GM21825 (cell line): ENCODE results near the gene PRSS3.
"Not testable (repeated sequence)": the region's sequence is repeated elsewhere in the genome, so short reads cannot be mapped to it uniquely, and the experiment has no call there.

ENCODE experiments used
- ATAC-seq: cut with Tn5 transposase; IDR thresholded peaks from one replicate; pipeline ENCODE4 v1.9.1; 2021; ENCODE audit warnings: mild to moderate bottlenecking, moderate library complexity; ENCODE audit not compliant: unreplicated experiment

The PRSS3 gene

GRCh38 chr9:33795281-33795680 lies at the start of gene PRSS3:
PRSS3 (plus strand) TSS chr9:33795561; CDS start chr9:33795574, 13 bp downstream.
- ATAC-seq = no peak

- no peak for ATAC-seq
Measured at GRCh38 chr9:33748633-33749304, 46.6 kb upstream of the PRSS3 start.

GRCh38 chr9:33749305-33749654 lies 46.1 kb upstream of the PRSS3 start:
- not testable (repeated sequence) for ATAC-seq

- ATAC-seq = no peak
Measured at GRCh38 chr9:33750307-33750838, 45.0 kb upstream of the PRSS3 start.

- ATAC-seq = no peak
Measured at GRCh38 chr9:33750839-33751339, 44.5 kb upstream of the PRSS3 start.

- ATAC-seq = no peak
Measured at GRCh38 chr9:33751536-33752129, 43.7 kb upstream of the PRSS3 start.

- no peak for ATAC-seq
Measured at GRCh38 chr9:33752130-33752637, 43.2 kb upstream of the PRSS3 start.

- ATAC-seq = not testable (repeated sequence)
Measured at GRCh38 chr9:33752789-33753188, 42.6 kb upstream of the PRSS3 start.

GRCh38 chr9:33759648-33760047 lies 35.7 kb upstream of the PRSS3 start:
- ATAC-seq = not testable (repeated sequence)

GRCh38 chr9:33762343-33762742 lies 33.0 kb upstream of the PRSS3 start:
- ATAC-seq = no peak

- not testable (repeated sequence) for ATAC-seq
Measured at GRCh38 chr9:33763709-33764108, 31.7 kb upstream of the PRSS3 start.

- ATAC-seq = no peak
Measured at GRCh38 chr9:33765411-33765810, 29.9 kb upstream of the PRSS3 start.

- ATAC-seq = not testable (repeated sequence)
Measured at GRCh38 chr9:33770156-33770880, 25.0 kb upstream of the PRSS3 start.

GRCh38 chr9:33773135-33773534 lies 22.2 kb upstream of the PRSS3 start:
- ATAC-seq = not testable (repeated sequence)

GRCh38 chr9:33774074-33774659 lies 21.2 kb upstream of the PRSS3 start:
- not testable (repeated sequence) for ATAC-seq

- no peak for ATAC-seq
Measured at GRCh38 chr9:33776578-33776977, 18.8 kb upstream of the PRSS3 start.

- ATAC-seq = no peak
Measured at GRCh38 chr9:33778700-33779351, 16.5 kb upstream of the PRSS3 start.

GRCh38 chr9:33780276-33780675 lies 15.1 kb upstream of the PRSS3 start:
- no peak for ATAC-seq

- no peak for ATAC-seq
Measured at GRCh38 chr9:33781736-33782135, 13.6 kb upstream of the PRSS3 start.

- no peak for ATAC-seq
Measured at GRCh38 chr9:33782395-33783152, 12.8 kb upstream of the PRSS3 start.
